OCI-LY1 (cell line): ENCODE data around the gene NELL2.

Experiments
- EZH2 ChIP-seq: fragments of 200-600 bp; sonication (generic), shearing (Covaris generic); IDR thresholded peaks from 2 replicates; pipeline ENCODE4 v1.8.0; 2017; ENCODE audit warnings: borderline replicate concordance, mixed run types, mild to moderate bottlenecking, antibody characterized with exemption, low read length, moderate library complexity, mixed read lengths
- TF ChIP-seq, protein P1 (sequence below): fragments of 200-600 bp; sonication (generic), shearing (Covaris generic); IDR thresholded peaks from 2 replicates; pipeline ENCODE4 v1.5.1; 2017; ENCODE audit warnings: mild to moderate bottlenecking, antibody characterized with exemption, low read length, moderate library complexity, mixed read lengths

DNA sequence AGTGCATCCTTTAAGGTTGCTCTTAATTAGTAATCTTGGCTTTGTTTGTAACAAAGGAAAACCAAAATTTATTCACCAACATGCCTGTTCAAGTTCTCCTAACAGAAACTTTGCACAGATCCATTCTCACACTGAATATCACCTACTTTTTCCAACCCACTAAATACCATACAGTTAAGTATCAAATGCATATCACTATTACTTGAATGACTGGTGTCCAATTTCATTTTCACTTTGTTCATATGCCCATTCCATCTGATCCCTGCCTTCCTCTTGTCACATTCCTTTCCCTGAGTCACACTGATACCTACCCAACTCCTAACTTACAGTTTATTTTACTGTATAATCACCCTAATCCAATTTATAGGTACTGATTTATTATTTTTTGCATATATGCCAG is 286.4 kb downstream of the NELL2 start:
- TF ChIP-seq, protein P1, sequence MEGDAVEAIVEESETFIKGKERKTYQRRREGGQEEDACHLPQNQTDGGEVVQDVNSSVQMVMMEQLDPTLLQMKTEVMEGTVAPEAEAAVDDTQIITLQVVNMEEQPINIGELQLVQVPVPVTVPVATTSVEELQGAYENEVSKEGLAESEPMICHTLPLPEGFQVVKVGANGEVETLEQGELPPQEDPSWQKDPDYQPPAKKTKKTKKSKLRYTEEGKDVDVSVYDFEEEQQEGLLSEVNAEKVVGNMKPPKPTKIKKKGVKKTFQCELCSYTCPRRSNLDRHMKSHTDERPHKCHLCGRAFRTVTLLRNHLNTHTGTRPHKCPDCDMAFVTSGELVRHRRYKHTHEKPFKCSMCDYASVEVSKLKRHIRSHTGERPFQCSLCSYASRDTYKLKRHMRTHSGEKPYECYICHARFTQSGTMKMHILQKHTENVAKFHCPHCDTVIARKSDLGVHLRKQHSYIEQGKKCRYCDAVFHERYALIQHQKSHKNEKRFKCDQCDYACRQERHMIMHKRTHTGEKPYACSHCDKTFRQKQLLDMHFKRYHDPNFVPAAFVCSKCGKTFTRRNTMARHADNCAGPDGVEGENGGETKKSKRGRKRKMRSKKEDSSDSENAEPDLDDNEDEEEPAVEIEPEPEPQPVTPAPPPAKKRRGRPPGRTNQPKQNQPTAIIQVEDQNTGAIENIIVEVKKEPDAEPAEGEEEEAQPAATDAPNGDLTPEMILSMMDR: no peak
- TF ChIP-seq EZH2: no peak
